ENCODE results near the gene STRN.
"Not testable (repeated sequence)": the region's sequence is repeated elsewhere in the genome, so short reads cannot be mapped to it uniquely, and the experiment has no call there.

STRN gene

DNA sequence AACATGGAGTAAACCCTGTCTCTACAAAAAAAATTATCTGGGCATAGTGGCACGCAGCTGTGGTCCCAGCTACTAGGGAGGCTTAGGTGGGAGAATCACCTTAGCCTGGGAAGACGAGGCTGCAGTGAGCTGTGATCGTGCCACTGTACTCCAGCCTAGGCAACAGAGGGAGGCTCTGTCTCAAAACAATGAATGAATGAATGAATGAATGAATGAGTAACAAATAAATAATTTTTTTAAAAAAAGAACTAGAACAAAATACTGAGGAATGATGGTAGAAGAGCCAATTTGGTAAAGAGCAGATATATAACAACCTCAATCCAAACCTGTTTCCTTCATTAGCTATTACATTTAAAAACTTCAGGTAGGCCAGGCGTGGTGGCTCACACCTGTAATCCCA is 60.1 kb downstream of the STRN start:
- DNase-seq (ENCODE audit: low read depth): no peak
- H3K4me3 ChIP-seq (ENCODE audit: control insufficient read depth, low read depth, low read length): no peak overlapping the region
- TF ChIP-seq, protein P1, sequence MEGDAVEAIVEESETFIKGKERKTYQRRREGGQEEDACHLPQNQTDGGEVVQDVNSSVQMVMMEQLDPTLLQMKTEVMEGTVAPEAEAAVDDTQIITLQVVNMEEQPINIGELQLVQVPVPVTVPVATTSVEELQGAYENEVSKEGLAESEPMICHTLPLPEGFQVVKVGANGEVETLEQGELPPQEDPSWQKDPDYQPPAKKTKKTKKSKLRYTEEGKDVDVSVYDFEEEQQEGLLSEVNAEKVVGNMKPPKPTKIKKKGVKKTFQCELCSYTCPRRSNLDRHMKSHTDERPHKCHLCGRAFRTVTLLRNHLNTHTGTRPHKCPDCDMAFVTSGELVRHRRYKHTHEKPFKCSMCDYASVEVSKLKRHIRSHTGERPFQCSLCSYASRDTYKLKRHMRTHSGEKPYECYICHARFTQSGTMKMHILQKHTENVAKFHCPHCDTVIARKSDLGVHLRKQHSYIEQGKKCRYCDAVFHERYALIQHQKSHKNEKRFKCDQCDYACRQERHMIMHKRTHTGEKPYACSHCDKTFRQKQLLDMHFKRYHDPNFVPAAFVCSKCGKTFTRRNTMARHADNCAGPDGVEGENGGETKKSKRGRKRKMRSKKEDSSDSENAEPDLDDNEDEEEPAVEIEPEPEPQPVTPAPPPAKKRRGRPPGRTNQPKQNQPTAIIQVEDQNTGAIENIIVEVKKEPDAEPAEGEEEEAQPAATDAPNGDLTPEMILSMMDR (IDR thresholded peaks at IDR 0.05; ENCODE audit: control insufficient read depth, insufficient read depth, low read depth, low read length, missing control alignments): no peak

- DNase-seq (ENCODE audit: low read depth): no peak
- TF ChIP-seq, protein P1 (IDR thresholded peaks at IDR 0.05; ENCODE audit: control insufficient read depth, insufficient read depth, low read depth, low read length, missing control alignments): no peak
These were observed 61.7 kb downstream of the STRN start for GRCh38 chr2:36904636-36905035.

DNA sequence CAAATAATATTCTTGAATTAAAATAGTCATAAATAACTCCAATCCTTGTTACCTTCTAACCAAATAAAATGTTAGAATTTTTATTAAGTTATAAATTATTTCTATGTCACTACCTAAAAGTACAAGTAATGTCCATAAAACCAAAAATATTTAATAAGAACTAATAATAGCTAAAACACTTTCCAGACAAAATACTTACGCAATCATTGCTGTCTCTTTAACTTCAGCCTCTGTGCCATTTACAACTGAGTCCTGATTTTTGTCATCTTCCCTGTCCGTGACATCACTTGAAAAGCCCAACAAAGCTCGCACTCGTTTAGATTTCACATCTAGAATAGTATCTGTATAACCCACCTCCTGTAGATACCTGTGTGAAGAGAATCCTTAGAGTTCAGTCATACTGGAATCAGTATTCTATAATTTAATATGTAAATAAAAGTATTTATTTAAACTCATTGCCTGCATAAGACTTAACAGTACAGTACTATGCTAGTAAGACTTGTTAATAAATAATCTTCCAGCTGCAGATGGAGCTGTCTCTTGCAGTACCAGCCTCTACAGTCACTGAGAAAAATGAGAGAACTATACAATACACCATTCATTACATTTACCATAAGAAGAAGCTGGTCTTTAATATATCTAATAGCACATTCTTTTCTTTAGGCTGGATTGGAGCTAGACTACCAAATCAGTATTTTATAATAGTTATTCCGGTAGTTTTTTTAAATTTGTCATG is 63.8 kb downstream of the STRN start:
- no peak for DNase-seq (ENCODE audit: low read depth)
- TF ChIP-seq, protein P1 (IDR thresholded peaks at IDR 0.05; ENCODE audit: control insufficient read depth, insufficient read depth, low read depth, low read length, missing control alignments): no peak
- no peak overlapping the region for H3K4me3 ChIP-seq (ENCODE audit: control insufficient read depth, low read depth, low read length)

More at GRCh38 chr2:36904636-36905035, 61.7 kb downstream of the STRN start:
- no peak overlapping the region for H3K4me3 ChIP-seq (ENCODE audit: control insufficient read depth, low read depth, low read length)

GRCh38 chr2:36892805-36893204 is 73.5 kb downstream of the STRN start:
- no peak overlapping the region for H3K4me3 ChIP-seq (ENCODE audit: control insufficient read depth, low read depth, low read length)
- TF ChIP-seq, protein P1 (IDR thresholded peaks at IDR 0.05; ENCODE audit: control insufficient read depth, insufficient read depth, low read depth, low read length, missing control alignments): no peak
- no peak for DNase-seq (ENCODE audit: low read depth)

DNA sequence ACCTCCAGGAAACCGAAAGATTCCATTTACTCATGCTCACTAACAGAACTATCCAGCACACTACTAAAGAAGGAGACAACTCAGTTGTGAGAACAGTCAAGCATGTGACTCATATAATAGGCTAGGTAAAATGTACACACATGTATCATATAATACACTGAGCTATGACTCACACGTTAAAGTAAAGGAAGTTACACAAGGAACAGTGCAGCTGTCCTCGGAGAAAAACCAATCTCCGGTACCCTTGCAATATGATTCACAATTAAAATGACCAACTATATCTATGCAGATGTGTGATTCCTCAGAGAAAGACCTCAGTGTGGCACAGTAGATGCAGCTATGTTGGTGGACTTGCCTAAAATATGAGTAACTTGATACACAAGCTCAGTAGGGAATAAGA is 76.5 kb downstream of the STRN start:
- peak; percentile 88 for DNase-seq (ENCODE audit: low read depth)
- TF ChIP-seq, protein P1 (IDR thresholded peaks at IDR 0.05; ENCODE audit: control insufficient read depth, insufficient read depth, low read depth, low read length, missing control alignments): no peak
- no peak overlapping the region for H3K4me3 ChIP-seq (ENCODE audit: control insufficient read depth, low read depth, low read length)

DNA sequence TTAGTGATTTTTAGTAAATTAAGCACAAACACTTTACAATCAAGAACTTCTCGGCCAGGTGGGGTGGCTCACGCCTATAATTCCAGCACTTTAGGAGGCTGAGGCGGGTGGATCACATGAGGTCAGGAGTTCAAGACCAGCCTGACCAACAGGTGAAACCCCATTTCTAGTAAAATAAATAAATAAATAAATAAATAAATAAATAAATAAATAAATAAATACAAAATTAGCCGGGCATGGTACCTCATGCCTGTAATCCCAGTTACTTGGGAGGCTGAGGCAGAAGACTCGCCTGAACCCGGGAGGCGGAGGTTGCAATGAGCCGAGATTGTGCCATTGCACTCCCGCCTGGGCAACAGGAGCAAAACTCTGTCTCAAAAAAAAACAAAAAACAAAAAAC is 79.2 kb downstream of the STRN start:
- DNase-seq (ENCODE audit: low read depth); H3K4me3 ChIP-seq (ENCODE audit: control insufficient read depth, low read depth, low read length): not testable (repeated sequence)

DNA sequence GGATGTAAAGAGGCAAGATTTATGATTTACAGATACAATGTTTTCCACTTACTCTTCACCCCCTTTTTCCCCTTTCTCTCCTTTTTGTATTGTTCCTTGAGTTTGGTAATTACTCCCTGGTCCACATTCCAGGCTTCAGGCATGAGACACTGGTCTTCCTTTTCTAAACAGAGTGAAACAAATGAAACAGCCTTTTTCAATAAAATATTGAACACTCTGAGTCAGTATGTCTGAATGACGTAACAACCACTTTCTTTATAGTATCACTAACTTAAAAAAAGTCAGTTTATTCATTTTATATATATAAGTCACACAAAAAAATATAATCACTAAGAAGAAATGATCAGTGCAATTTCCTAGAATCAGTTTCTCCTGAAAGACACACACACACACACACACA is 79.7 kb downstream of the STRN start:
- DNase-seq (ENCODE audit: low read depth): no peak
- H3K4me3 ChIP-seq (ENCODE audit: control insufficient read depth, low read depth, low read length): no peak overlapping the region
- TF ChIP-seq, protein P1 (IDR thresholded peaks at IDR 0.05; ENCODE audit: control insufficient read depth, insufficient read depth, low read depth, low read length, missing control alignments): no peak
